HEK293T (cell line): Measurements from ENCODE around the gene C1R.

Experiments
- CTCF ChIA-PET: fragments of 350-600 bp; formaldehyde crosslinking; extraction: SDS; loops from one replicate; lab custom pipeline; 2021; ENCODE audit warnings: antibody characterized with exemption, inconsistent platforms; lab: Yijun Ruan, JAX
- POLR2A ChIA-PET: fragments of 350-600 bp; formaldehyde crosslinking; extraction: SDS; loops from one replicate; lab custom pipeline; 2020; ENCODE audit warnings: antibody characterized with exemption, inconsistent platforms; lab: Yijun Ruan, JAX
- DNase-seq: peaks from one replicate; pipeline ENCODE4 v3.0.0; 2012; ENCODE audit warnings: mixed read lengths; ENCODE audit errors: extremely low spot score
- ARNT ChIP-seq: fragments of 450-650 bp; IDR thresholded peaks from 2 replicates; pipeline ENCODE4 v1.6.1; 2017; ENCODE audit warnings: mild to moderate bottlenecking
- BHLHE40 ChIP-seq: fragments of 450-650 bp; IDR thresholded peaks from 2 replicates; pipeline ENCODE4 v1.6.1; 2016; ENCODE audit warnings: mild to moderate bottlenecking, moderate library complexity, borderline replicate concordance
- CTBP1 ChIP-seq: fragments of 450-650 bp; IDR thresholded peaks from 2 replicates; pipeline ENCODE4 v1.6.1; 2016; ENCODE audit warnings: borderline replicate concordance
- ELF4 ChIP-seq: fragments of 450-650 bp; IDR thresholded peaks from 2 replicates; pipeline ENCODE4 v1.6.1; 2017; ENCODE audit warnings: antibody characterized with exemption
- FOXA1 ChIP-seq: fragments of 450-650 bp; IDR thresholded peaks from 2 replicates; pipeline ENCODE4 v1.6.1; 2016; ENCODE audit warnings: mild to moderate bottlenecking
- FOXK2 ChIP-seq: fragments of 450-650 bp; IDR thresholded peaks from 2 replicates; pipeline ENCODE4 v1.6.1; 2016; ENCODE audit warnings: mild to moderate bottlenecking
- FOXM1 ChIP-seq: fragments of 450-650 bp; IDR thresholded peaks from 2 replicates; pipeline ENCODE4 v1.6.1; 2017; ENCODE audit warnings: mild to moderate bottlenecking, borderline replicate concordance
- HDGF ChIP-seq: fragments of 450-650 bp; IDR thresholded peaks from 2 replicates; pipeline ENCODE4 v1.6.1; 2017; ENCODE audit warnings: antibody characterized with exemption, borderline replicate concordance
- L3MBTL2 ChIP-seq: fragments of 450-650 bp; conservative IDR thresholded peaks from 2 replicates; pipeline ENCODE4 v1.6.1; 2016; ENCODE audit warnings: mild to moderate bottlenecking
- LEF1 ChIP-seq: fragments of 450-650 bp; IDR thresholded peaks from 2 replicates; pipeline ENCODE4 v1.6.1; 2017; ENCODE audit warnings: mild to moderate bottlenecking, borderline replicate concordance
- NFRKB ChIP-seq: fragments of 450-650 bp; IDR thresholded peaks from 2 replicates; pipeline ENCODE4 v1.6.1; 2016; ENCODE audit warnings: mild to moderate bottlenecking, moderate library complexity
- PKNOX1 ChIP-seq: fragments of 450-650 bp; IDR thresholded peaks from 2 replicates; pipeline ENCODE4 v1.6.1; 2016
- SP1 ChIP-seq: fragments of 450-650 bp; IDR thresholded peaks from 2 replicates; pipeline ENCODE4 v1.6.1; 2017
- SUZ12 ChIP-seq: fragments of 450-650 bp; IDR thresholded peaks from 2 replicates; pipeline ENCODE4 v1.6.1; 2016; ENCODE audit warnings: mild to moderate bottlenecking
- TARDBP ChIP-seq: fragments of 450-650 bp; IDR thresholded peaks from 2 replicates; pipeline ENCODE4 v1.6.1; 2016
- ZNF384 ChIP-seq: fragments of 450-650 bp; IDR thresholded peaks from 2 replicates; pipeline ENCODE4 v1.6.1; 2016

The C1R gene

GRCh38 chr12:7069386-7069785 lies 22.9 kb downstream of the C1R start:
- no peak for TF ChIP-seq ARNT
- no peak for TF ChIP-seq L3MBTL2
- TF ChIP-seq NFRKB, result no peak
- no peak for TF ChIP-seq FOXA1
- TF ChIP-seq TARDBP, result no peak
- TF ChIP-seq BHLHE40, result no peak
- TF ChIP-seq ZNF384, result no peak
- no peak for TF ChIP-seq ELF4
- TF ChIP-seq CTBP1, result no peak
- TF ChIP-seq FOXM1, result no peak
- no peak for TF ChIP-seq LEF1
- no peak for TF ChIP-seq SP1
- TF ChIP-seq PKNOX1, result no peak
- no peak for TF ChIP-seq SUZ12
- no peak for TF ChIP-seq FOXK2
- no peak for DNase-seq
- ChIA-PET POLR2A (no interaction called here), CTCF (interaction anchor here (1.2 kb wide), 1 partner anchor 13 kb away, joined by 3 read pairs; no protein-coding TSS in a partner anchor)

- CTCF ChIA-PET, result interaction anchor here (1.2 kb wide), 1 partner anchor 13 kb away, joined by 3 read pairs; no protein-coding TSS in a partner anchor
- no peak for DNase-seq
- POLR2A ChIA-PET, result no interaction called here
- TF ChIP-seq PKNOX1, result no peak
- no peak for TF ChIP-seq FOXM1
- no peak for TF ChIP-seq ARNT
- TF ChIP-seq ZNF384, result no peak
- TF ChIP-seq L3MBTL2, result no peak
- no peak for TF ChIP-seq ELF4
- TF ChIP-seq HDGF, result no peak
- no peak for TF ChIP-seq FOXA1
- no peak for TF ChIP-seq SP1
Measured at GRCh38 chr12:7068994-7069346, 23.3 kb downstream of the C1R start.

- POLR2A ChIA-PET, result no interaction called here
- no peak for DNase-seq
- CTCF ChIA-PET, result no interaction called here
- no peak for TF ChIP-seq TARDBP
- no peak for TF ChIP-seq HDGF
- TF ChIP-seq PKNOX1, result no peak
- no peak for TF ChIP-seq LEF1
Measured at GRCh38 chr12:7068240-7068993, 23.8 kb downstream of the C1R start.

GRCh38 chr12:7067096-7067495 lies 25.1 kb downstream of the C1R start:
- POLR2A ChIA-PET, result interaction anchor here (0.9 kb wide), 1 partner anchor 123 kb away, joined by 3 read pairs; the partner anchor contains the start of genes C12orf57 and RNU7-1
- TF ChIP-seq TARDBP (no peak), LEF1 (no peak), L3MBTL2 (no peak), PKNOX1 (no peak), NFRKB (no peak), BHLHE40 (no peak), FOXA1 (no peak), ARNT (no peak), ZNF384 (no peak), SUZ12 (no peak), FOXM1 (no peak), ELF4 (no peak), FOXK2 (no peak), HDGF (no peak), SP1 (no peak), CTBP1 (no peak)
- CTCF ChIA-PET, result no interaction called here
- DNase-seq, result no peak

- CTCF ChIA-PET, result no interaction called here
- no peak for DNase-seq
- no peak for TF ChIP-seq SP1
- TF ChIP-seq NFRKB, result no peak
- POLR2A ChIA-PET, result no interaction called here
Measured at GRCh38 chr12:7066596-7066995, 25.6 kb downstream of the C1R start.

GRCh38 chr12:7065073-7065623 lies 27.1 kb downstream of the C1R start:
- ChIA-PET CTCF (no interaction called here), POLR2A (no interaction called here)
- DNase-seq, result no peak
- no peak for TF ChIP-seq LEF1
- TF ChIP-seq ZNF384, result no peak
- TF ChIP-seq L3MBTL2, result no peak
- TF ChIP-seq SP1, result no peak
- TF ChIP-seq PKNOX1, result no peak
- no peak for TF ChIP-seq FOXM1
- TF ChIP-seq HDGF, result no peak
- TF ChIP-seq SUZ12, result no peak
- no peak for TF ChIP-seq TARDBP
- TF ChIP-seq ELF4, result no peak
- no peak for TF ChIP-seq BHLHE40
- no peak for TF ChIP-seq NFRKB
- TF ChIP-seq ARNT, result no peak
- no peak for TF ChIP-seq FOXK2
- no peak for TF ChIP-seq FOXA1
- no peak for TF ChIP-seq CTBP1
